Hepatocyte (in vitro differentiated cells): ENCODE results near the gene DSCAM.

Experiments
- CTCF ChIP-seq: fragments of 200-600 bp; sonication (generic); IDR thresholded peaks from 2 replicates; pipeline ENCODE4 v1.5.1; 2016; ENCODE audit warnings: antibody characterized with exemption, mild to moderate bottlenecking; ENCODE audit not compliant: poor library complexity
- EZH2 ChIP-seq: fragments of 200-600 bp; sonication (generic); IDR thresholded peaks from 2 replicates; pipeline ENCODE4 v1.6.1; 2016; ENCODE audit warnings: antibody characterized with exemption, mild to moderate bottlenecking, borderline replicate concordance

DNA sequence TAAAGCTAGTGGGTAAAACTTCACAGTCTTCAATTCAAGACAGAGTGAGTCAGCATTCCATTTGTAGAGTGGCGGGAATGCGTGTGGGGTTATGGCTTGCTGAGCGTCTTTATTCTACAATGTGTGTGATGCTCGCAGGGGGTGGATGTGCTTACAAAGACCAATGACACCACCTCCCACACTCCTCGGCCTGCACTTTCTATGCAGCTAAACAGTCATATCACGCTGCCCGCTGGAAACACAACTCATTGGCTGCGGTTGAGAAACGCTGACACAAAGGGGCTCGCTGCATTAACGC, 681.2 kb downstream of the DSCAM start:
- no peak for TF ChIP-seq CTCF
- no peak for TF ChIP-seq EZH2
